GM21528 (cell line): ENCODE results near the gene SIK3.
"Not testable (repeated sequence)": the region's sequence is repeated elsewhere in the genome, so short reads cannot be mapped to it uniquely, and the experiment has no call there.

Source experiments
- ATAC-seq: cut with Tn5 transposase; IDR thresholded peaks from one replicate; pipeline ENCODE4 v1.9.1; 2021; ENCODE audit warnings: mild to moderate bottlenecking, moderate library complexity; ENCODE audit not compliant: unreplicated experiment, low FRiP score

The SIK3 gene

DNA sequence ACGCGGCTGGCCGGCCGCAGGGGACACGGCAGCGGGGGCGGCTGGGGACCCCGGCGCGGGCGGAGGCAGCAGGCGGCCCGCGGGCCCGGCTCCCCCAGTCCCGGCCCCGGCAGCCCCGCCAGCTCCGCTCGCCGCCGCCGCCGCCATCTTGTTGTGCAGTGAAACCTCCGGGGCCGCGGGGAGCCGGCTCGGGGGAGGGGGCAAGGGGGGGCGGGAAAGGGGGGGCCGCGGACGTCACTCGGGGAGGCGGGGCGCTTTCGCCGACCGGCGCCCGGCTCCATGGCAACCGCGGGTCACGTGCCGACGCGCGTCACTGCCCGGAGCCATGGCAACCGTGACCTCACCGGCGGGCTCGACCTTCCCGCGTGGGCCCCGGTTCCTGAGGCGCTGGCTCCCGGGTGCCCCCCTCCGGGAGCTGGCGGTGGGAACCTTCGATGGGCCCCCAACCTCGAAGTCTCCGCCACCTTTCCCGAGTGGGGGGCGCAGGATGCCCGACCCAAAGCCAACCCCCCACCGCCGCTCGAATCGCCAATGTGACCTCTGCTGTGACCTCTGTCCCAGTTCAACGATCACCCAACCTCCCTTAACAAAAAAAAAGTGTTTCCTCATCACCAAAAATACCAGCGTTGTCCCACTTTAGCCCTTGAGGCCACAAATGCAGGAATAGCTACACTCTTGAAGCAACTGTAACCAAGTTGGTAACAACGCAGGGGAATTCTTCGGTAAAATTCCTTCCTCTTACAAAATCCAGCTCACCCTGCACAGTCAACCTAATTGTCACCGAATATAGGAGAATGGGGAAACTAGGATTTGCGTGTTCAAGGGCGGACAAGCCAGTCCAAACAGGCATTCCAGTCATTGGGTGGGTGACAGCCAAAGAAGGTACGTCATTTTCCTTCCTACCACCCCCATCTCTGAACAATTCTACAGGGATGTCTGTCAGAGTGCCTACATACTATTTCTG is at the start of gene SIK3:
Gene SIK3, minus strand, starts transcription at position 160 of the 964 bp plus-strand sequence. Its CDS starts 13 bp downstream, at position 147.
- ATAC-seq, result peak; percentile 74

DNA sequence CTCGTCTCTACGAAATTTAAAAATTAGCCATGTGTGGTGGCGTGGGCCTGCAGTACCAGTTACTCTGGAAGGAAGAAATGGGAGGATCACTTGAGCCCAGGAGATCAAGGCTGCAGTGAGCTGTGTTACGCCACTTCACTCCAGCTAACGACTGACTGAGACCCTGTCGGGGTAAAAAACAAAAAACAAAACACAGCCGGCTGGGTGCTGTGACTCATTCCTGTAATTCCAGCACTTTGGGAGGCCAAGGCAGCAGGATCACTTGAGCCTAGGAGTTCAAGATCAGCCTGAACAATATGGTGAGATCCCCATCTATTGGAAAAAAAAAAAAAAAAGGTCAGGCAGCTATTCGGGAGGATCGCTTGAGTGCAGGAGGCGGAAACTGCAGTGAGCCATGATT is 48.3 kb upstream of the SIK3 start:
- no peak for ATAC-seq

DNA sequence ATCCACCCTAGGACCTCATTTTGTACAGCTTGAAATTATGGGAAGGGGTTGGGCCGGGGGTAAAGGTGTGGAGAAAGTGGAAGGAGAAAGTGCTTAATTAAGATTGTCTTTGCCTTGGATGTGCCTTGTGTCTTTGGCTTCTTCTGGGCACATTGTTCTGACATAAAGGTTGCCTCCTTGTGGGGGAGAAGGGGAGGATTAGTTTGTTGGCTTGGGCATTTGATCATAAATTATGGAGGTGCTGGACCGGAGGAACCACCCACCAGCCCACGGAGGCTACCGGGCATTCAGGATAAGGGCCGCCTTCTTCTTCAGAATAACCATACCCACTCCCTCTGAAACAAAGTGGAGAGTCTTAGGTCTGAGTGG is 47.1 kb upstream of the SIK3 start:
- no peak for ATAC-seq

DNA sequence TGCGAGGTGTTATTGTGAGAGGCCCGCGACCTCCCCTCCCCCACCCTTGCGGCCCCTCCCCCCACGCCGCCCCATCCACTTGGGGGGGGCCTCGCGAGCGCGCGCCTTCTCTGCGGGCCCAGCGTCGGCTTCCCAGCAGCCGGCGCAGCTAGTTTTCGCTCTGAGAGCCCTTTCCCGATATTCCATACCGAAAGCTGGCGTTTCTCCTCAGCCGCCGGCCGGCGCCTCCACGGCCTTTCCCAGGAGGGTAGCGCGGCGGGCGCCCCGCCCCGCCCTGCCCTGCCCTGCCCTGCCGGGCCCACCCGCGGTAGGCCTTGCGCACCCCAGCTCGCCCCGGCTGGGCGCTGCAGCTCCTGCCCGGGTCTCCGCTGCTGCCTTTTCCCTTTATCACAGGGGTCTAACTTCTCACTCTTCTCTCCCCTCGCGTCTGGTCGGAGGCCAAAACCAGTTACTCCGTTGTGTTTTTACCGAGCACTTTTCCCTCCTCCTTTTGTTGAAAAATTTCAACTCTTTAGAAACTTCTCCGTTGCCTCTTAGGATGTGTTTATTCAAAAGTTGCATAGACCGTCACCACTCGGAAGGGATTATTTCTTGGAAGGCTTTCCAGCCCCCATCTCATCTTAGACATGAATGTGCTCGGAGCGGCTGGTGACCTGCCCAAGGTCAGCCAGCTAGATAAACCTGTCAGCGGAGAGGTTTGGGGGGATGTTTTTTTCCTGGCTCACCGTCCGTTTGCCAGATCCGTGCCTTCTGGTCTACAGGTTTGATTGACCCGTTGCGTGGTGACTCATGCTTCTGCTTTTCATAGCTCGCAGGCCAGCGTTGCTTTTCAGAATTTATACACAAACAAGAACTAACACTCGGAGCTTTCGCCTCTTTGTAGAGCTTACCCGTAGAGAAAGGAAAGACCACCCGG is 46.5 kb upstream of the SIK3 start:
- peak; percentile 64 for ATAC-seq

DNA sequence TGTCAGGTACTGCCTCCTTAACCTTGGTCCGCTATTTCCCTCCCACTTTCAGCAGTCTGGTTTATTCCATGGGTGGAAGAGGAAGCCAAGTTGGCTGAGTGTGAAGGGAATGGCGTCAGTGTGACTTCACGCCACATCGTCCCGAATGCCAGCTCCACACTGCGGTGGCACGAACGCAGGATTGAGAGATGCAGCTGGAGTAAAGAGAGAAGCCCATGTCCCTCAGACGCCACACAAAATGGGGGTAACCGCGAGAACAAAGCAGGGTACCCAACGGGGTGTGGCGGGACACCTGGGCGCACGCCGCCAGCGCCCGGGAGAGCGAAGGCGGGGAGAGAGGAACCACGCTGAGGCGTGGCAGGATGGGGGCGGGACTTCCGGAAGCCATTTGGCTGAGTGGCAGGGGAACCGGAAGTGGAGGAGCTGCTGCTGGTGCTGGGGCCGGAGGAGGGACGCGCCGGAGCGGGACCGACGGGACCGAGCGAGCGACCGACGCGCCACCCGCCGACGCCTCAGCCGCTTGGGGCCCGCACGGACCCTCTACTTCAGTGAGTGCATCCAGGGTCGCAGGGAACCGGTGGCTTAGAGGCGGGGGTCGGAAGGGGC is 45.7 kb upstream of the SIK3 start, which contains the start of gene PAFAH1B2:
Gene PAFAH1B2, plus strand, starts transcription at position 417 of the 606 bp plus-strand sequence. CDS start 8,161 bp downstream, outside the sequence.
- ATAC-seq, result peak; percentile 97

DNA sequence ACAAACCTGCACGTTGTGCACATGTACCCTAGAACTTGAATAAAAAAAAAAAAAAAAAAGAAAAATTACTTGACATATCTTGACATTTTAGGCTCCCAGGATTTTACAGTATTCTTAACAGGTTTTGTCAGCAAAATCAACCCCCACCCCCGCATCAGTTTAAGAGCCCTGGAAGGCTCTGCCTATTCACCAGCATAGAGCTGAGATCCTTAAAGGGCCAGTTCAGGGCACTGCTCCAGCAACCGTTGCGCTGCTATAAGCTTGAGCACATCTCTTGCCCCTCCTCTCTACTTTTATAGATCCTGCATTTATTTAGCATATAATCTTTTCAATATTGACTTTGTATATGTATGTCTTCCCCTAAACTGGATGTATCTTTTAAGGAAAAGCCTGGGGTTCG is 45.2 kb upstream of the SIK3 start:
- peak; percentile 21 for ATAC-seq

DNA sequence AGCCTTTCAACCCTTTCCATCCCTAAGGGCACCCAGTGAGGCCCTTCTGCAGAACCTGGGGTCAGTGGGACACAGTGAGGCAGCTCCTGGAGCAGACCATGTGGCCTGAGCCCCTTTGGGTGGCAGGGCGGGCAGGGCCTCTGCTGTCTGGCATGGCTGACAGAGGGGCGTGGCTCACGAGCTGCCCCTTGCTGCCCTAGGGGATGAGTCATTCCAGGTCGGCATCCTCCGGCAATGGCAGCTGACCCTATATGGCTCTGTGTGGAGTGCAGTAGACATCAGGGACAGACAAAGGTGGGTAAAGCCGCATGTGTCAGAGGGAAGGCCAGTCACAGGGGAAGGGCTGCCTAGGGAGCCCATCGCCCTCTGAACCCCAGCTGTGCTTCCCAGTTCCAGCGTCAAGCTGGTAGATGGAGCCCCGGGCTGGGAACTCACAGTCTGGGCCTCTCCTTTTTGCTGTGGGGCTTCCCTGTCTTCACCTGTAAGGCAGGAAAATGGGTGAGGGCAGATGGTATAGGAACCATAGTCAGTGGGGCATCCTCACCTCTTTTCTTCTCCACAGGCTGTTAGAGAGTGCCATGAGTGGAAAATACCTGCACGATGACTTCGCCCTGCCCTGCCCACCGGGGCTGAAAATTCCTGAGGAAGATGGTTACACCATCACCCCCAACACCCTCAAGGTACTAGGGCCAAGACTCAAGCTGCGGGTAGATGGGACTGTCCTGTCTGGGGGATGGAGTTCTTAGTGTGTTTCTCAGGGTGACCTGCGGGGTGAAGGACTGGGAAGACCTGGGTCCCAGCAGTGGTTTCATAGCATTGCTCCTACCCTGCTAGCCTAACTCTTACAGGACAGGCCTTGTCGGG is 39.2 kb upstream of the SIK3 start:
- not testable (repeated sequence) for ATAC-seq

DNA sequence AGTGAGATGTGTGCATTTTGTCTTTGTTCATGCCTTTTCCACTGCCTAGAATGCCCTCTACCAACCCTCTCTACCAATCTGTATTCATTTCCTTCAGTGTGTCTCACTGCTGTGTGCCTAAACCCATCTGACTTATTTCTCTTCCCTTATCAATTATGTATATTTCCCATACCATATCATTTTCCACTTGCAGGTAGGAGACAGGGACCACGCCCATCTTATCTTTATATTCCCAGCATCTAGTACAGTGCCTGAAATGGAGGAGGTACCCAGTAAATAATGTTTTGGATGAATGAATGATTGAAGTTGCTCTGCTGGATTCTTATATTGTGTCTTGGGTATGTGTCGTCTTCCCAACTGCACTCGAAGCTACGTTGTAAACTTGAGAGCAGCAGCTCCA is 36.8 kb upstream of the SIK3 start:
- not testable (repeated sequence) for ATAC-seq

DNA sequence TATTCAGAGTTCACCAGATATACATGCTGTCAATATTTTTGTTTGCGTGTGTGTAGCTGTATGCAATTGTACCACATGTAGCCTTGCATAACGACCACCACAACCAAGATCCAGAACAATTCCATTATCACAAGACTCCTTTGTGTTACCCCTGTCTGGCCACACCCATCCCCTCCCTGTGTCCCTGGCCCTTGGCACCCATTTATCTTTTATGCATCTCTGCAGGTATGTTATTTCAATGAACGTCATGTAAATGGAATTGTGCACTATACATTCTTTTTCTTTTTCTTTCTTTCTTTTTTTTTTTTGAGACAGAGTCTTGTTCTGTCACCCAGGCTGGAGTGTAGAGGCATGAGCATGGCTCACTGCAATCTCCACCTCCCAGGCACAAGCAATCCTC is 36.2 kb upstream of the SIK3 start:
- ATAC-seq, result no peak

DNA sequence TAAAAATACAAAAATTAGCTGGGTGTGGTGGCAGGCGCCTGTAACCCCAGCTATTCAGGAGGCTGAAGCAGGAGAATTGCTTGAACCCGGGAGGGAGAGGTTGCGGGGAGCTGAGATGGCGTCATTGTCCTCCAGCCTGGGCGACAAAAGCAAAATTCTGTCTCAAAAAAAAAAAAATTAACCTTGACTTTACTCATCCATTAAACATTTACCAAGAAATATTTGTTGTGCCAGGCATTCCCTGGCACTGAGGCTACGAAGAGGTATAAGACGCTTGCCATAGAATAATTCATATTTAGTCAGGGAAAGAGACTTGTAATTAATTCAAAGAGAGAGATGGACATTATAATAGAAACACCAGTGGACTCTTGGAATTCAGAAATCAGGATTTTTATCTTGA is 32.7 kb upstream of the SIK3 start:
- ATAC-seq, result no peak

DNA sequence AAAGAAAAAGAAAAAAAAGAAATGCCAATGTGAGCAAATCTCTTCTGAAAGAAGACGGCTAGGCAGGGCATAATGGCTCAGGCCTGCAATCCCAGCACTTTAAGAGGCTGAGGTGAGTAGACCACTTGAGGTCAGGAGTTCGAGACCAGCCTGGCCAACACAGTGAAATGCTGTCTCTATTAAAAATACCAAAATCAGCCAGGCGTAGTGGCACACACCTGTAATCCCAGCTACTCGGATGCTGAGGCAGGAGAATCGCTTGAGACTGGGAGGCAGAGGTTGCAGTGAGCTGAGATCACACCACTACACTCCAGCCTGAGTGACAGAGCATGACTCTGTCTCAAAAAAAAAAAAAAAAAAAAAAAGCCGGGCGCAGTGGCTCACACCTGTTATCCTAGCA is 32.2 kb upstream of the SIK3 start:
- ATAC-seq, result not testable (repeated sequence)

DNA sequence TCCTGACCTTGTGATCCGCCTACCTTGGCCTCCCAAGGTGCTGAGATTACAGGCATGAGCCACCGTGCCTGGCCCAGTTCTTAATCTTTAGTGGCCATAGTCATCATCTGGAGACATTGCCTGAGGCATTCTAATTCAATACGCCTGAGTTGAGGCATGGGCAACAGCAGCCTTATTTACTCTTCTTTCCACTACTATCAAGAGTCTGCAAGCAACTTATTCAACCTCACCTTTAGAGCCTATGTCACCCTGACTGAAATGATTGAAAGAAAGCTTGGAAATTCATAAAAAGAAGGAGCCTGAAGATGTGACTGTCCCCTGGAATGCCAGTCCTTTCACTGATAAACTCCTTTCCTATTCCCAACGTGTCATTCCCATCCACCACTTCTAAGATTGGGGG is 30.1 kb upstream of the SIK3 start:
- ATAC-seq, result no peak

DNA sequence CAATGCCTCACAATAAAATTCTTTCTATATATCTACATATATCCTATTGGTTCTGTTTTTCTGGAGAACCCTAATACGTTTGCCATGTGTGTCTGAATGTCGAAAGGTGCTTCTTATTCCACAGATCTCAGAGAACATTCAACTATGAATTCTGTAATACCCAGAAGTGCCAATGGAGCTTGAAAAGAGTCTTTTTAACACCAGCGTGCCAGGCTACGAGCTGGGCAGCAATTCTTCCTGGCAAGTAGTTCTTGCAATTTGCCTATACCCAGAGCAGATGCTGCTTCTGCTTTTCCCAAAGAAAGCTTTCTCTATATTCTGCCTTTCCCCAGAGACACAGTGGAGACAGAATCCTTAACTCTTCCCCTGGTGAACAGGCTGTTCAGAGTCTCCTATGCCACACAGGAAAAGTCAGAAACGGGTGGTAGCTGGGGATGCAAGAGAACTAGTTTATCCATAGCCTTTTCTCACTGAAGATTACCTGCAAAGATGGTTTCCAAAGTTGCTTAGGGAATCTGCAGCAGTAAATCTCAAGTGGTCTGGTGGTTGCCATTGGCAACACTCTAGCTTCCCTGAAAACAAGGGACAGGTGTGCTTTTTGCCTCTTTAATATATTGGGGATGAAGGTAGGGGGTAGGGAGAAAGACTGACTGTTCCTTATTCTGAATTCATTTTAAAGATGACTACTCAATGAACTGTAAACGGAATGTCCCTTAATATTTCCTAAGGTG is 29.1 kb upstream of the SIK3 start:
- no peak for ATAC-seq

DNA sequence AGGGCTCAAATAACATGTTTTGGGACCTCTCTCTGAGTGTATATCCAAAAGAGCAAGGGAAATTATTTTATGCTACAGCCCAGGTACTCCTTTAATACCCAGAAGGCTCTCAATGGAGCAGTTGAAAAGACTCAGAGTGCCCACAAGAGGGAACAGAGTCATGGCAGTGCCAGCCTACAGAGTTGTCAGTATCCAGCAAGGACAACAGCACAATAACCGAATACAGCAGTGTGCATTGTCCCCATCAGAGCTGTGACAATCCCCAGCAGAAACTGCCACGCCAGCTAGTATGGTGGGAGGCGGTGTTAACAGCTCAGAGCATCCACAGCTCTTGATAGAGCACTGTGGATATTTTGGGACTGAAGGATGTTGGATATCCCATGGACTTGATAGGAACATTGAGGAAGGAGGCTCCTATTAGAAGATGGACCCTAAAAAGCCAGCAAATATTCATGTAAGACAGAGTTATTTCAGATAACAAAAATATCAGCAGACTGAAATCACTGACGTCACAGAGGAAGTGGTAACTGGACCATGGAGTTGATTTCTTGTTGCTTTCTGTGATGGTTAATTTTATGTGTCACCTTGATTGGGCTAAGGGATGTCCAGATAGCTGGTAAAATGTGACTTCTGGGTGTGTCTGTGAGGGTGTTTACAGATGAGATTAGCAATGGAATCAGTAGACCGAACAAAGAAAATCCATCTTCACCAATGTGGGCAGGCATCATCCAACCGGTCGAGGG is 28.2 kb upstream of the SIK3 start:
- no peak for ATAC-seq

DNA sequence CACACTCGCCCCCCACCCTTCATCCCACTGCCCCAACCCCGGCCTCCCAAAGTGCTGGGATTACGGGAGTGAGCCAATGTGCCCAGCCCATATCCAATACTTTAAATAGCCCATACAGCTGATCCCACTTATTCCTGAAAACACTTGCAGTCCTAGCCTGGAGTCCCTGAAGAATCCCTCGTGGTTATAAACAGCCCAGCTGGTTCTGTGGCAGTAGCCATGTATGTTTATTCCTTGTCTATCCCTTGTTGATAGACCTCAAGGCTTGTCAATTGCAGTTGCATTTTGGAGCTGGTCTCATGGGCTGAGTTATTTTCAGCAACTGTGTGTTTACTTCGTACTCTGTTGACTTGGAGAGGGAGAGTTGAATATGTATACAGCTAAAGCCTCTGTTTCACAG is 24.3 kb upstream of the SIK3 start:
- ATAC-seq, result no peak

DNA sequence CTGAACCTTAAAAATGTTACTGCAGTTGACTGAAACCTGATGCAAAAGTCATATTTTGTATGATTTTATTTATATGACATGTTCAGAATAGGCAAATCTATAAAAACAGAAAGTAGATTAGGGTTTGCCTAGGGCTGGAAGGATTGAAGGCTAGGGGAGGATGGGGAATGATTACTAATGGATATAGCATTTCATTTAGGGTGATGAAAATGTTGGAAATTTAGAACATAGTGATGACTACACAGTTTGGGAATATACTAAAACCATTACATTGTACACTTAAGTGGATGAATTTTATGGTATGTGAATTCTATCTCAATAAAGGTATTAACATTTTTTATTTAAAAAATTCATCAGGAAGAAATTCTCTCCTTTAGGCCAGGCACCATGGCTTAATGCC is 22.9 kb upstream of the SIK3 start:
- no peak for ATAC-seq

DNA sequence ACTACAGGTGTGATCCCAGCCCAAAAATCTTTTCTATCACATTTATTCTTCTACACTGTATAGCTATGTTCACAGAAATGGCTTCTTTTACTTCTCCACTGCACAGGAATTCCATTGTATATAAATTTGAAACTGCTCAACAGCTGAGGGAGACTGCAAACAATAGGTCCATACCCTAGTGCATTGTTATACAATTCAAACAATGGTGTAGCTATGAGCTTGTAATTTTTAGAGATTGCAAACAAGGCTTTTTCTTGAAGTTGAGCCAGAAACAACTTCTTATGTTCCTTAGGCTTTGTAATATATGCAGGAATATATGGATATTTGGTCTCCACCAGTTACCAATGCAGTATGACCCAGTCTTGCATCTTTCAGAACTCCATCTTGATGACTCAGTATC is 19.5 kb upstream of the SIK3 start:
- ATAC-seq, result no peak

DNA sequence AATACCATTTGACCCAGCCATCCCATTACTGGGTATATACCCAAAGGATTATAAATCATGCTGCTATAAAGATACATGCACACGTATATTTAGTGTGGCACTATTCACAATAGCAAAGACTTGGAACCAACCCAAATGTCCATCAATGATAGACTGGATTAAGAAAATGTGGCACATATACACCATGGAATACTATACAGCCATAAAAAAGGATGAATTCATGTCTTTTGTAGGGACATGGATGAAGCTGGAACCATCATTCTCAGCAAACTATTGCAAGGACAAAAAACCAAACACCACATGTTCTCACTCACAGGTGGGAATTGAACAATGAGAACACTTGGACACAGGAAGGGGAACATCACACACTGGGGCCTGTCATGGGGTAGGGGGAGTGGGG is 14.7 kb upstream of the SIK3 start:
- ATAC-seq, result not testable (repeated sequence)
